ENCODE results near the gene ESPNL.

Gene ESPNL

GRCh38 chr2:238060096-238060541 lies 40.0 kb upstream of the ESPNL start:
- ChIA-PET CTCF (interaction anchor here (1.1 kb wide), 1 partner anchor 14 kb away, joined by 3 read pairs; no protein-coding TSS in a partner anchor), POLR2A (interaction anchor here (1.0 kb wide), 1 partner anchor 10 kb away, joined by 3 read pairs; no protein-coding TSS in a partner anchor)
- no peak for DNase-seq (ENCODE audit: extremely low spot score)
- no peak for TF ChIP-seq CTCF (IDR thresholded peaks at IDR 0.05; ENCODE audit: control extremely low read depth, extremely low read depth, low read depth, missing control alignments)

- POLR2A ChIA-PET: interaction anchor here (1.0 kb wide), 1 partner anchor 9 kb away, joined by 3 read pairs; no protein-coding TSS in a partner anchor
- CTCF ChIA-PET: interaction anchor here (1.1 kb wide), 1 partner anchor 15 kb away, joined by 3 read pairs; no protein-coding TSS in a partner anchor
- DNase-seq (ENCODE audit: extremely low spot score): peak; percentile 99
- no peak for TF ChIP-seq CTCF (IDR thresholded peaks at IDR 0.05; ENCODE audit: control extremely low read depth, extremely low read depth, low read depth, missing control alignments)
Observed at GRCh38 chr2:238060542-238061314, 39.4 kb upstream of the ESPNL start, which contains the start of gene SCLY. Gene SCLY (plus strand): TSS chr2:238061001. CDS start chr2:238061055, 54 bp downstream.

GRCh38 chr2:238061315-238062202 lies 38.6 kb upstream of the ESPNL start:
- CTCF ChIA-PET: interaction anchor here (1.0 to 1.5 kb wide), 2 partner anchors 11 to 78 kb away, joined by 3 read pairs; no protein-coding TSS in a partner anchor
- POLR2A ChIA-PET: interaction anchor here (1.0 kb wide), 1 partner anchor 8 kb away, joined by 3 read pairs; no protein-coding TSS in a partner anchor
- DNase-seq (ENCODE audit: extremely low spot score): no peak
- no peak for TF ChIP-seq CTCF (IDR thresholded peaks at IDR 0.05; ENCODE audit: control extremely low read depth, extremely low read depth, low read depth, missing control alignments)

GRCh38 chr2:238063414-238064189 lies 36.5 kb upstream of the ESPNL start:
- POLR2A ChIA-PET: no interaction called here
- TF ChIP-seq CTCF (IDR thresholded peaks at IDR 0.05; ENCODE audit: control extremely low read depth, extremely low read depth, low read depth, missing control alignments): no peak
- DNase-seq (ENCODE audit: extremely low spot score): no peak
- CTCF ChIA-PET: interaction anchor here (0.6 kb wide), 1 partner anchor 321 kb away, joined by 3 read pairs; no protein-coding TSS in a partner anchor

GRCh38 chr2:238064376-238064775 lies 35.8 kb upstream of the ESPNL start:
- no peak for DNase-seq (ENCODE audit: extremely low spot score)
- ChIA-PET POLR2A (no interaction called here), CTCF (interaction anchor here (0.6 to 1.1 kb wide), 2 partner anchors 66 to 322 kb away, joined by 3 read pairs; no protein-coding TSS in a partner anchor)
- TF ChIP-seq CTCF (IDR thresholded peaks at IDR 0.05; ENCODE audit: control extremely low read depth, extremely low read depth, low read depth, missing control alignments): no peak
